Mucosa of descending colon (tissue), 3 donors: ENCODE results near the gene RNU2-1. TPM values are rescaled to one million over a fixed set of nuclear protein-coding genes. Genes with fewer than 3 reads are reported as not detected.

Source experiments
- ATAC-seq: fragments of 200-7000 bp; cut with Tn5 transposase; one replicate; pipeline ENCODE4 v1.9.1; 2020; ENCODE audit warnings: mild to moderate bottlenecking, moderate library complexity
- DNase-seq, 3 donors: peaks; one replicate each; pipeline ENCODE4 v3.0.0-alpha.2; 2020
- H3K36me3 ChIP-seq: fragments of 200-600 bp; one replicate; pipeline ENCODE4 v1.8.0; 2021; ENCODE audit warnings: low read depth, mild to moderate bottlenecking
- H3K4me1 ChIP-seq: fragments of 200-600 bp; one replicate; pipeline ENCODE4 v1.8.0; 2021; ENCODE audit warnings: low read depth, mild to moderate bottlenecking
- H3K4me3 ChIP-seq: fragments of 200-600 bp; one replicate; pipeline ENCODE4 v1.8.0; 2021; ENCODE audit warnings: mild to moderate bottlenecking
- H3K9me3 ChIP-seq: fragments of 200-600 bp; one replicate; pipeline ENCODE4 v1.8.0; 2021; ENCODE audit warnings: mild to moderate bottlenecking
- intact Hi-C, 2 donors: fragments of 100-400 bp; cut with DNase I in 1 of 2; cut with micrococcal nuclease in 1 of 2; formaldehyde crosslinking; loops; one replicate each; pipeline versions ENCODE4 v1.11.0 to v1.11.1; 2022; cut with DNase I, micrococcal nuclease
- total RNA-seq, 3 donors: library from RNA; stranded (reverse); fragmentation: NEBNext Ultra II Directional in 2 of 3; extraction: Animal tissue kit (Norgen Biotek cat#: 25700) in 2 of 3; gene quantifications; one replicate each; pipeline versions ENCODE4 v1.2.1 to v1.2.4, GENCODE V29; 2021 to 2023
- TF ChIP-seq, protein P1 (sequence below): fragments of 200-600 bp; IDR thresholded peaks from one replicate; pipeline ENCODE4 v1.8.0; 2022; ENCODE audit warnings: antibody characterized with exemption, mild to moderate bottlenecking
- donor health status: DM: no; HTN: no; CAD: no; lungs with moderate emphysema.
- donor health status: DM: no; HTN: no; CAD: no.
- donor health status: DM: no; HTN: yes; CAD: no.

RNU2-1 gene
- total RNA-seq, 3 donors from 2014 or later: 3,750 to 8,379 (median 4,134) TPM

DNA sequence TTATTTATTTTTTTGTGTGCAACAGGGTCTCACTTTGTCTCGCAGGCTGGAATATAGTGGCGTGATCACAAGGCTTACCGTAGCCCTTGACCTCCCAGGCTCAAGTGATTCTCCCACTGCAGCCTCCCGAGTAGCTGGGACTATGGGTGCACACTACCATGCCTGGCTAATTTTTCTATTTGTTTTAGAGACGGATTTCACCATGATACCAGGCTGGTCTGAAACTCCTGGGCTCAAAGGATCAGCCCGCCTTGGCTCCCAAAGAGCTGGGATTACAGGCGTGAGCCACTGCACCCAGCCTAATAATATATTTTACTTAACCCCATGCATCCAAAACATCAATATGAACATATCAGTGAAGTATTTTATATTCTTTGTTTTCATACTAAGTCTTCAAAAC, 7.4 kb downstream of the RNU2-1 start:
- TF ChIP-seq, protein P1, sequence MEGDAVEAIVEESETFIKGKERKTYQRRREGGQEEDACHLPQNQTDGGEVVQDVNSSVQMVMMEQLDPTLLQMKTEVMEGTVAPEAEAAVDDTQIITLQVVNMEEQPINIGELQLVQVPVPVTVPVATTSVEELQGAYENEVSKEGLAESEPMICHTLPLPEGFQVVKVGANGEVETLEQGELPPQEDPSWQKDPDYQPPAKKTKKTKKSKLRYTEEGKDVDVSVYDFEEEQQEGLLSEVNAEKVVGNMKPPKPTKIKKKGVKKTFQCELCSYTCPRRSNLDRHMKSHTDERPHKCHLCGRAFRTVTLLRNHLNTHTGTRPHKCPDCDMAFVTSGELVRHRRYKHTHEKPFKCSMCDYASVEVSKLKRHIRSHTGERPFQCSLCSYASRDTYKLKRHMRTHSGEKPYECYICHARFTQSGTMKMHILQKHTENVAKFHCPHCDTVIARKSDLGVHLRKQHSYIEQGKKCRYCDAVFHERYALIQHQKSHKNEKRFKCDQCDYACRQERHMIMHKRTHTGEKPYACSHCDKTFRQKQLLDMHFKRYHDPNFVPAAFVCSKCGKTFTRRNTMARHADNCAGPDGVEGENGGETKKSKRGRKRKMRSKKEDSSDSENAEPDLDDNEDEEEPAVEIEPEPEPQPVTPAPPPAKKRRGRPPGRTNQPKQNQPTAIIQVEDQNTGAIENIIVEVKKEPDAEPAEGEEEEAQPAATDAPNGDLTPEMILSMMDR: no peak

DNA sequence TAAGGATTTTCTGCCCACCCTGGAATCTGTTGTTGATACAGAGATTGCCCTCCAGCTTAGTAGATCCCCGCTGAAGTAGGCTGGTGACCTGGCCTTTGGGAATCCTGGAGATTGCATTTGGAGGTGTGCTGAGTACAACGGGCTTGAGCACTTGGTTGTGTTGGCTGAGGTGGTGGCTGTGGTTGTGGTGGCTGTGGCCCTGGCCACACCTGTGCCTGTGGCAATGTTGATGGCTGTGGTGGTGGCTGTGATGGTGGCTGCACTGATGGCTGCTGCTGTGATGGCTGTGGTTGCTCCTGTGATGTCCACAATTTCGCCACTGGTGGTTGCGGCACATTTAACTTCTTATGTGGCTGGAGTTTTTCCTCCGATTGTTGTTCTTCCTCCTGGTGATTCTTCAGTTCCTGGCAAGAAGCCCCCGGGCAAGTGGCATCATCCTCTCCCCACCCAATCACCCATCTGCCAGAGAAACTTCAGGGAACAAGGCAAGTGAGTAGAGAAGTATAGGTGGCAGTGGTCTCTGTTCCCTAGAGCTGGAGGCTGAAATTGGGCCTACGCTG, 9.6 kb downstream of the RNU2-1 start:
- intact Hi-C loops: no loop called here
- no peaks in the 10 kb centered on the region for H3K9me3 ChIP-seq
- no peak for ATAC-seq
- H3K4me1 ChIP-seq: no peaks in the 10 kb centered on the region
- no peak for DNase-seq
- TF ChIP-seq, protein P1: no peak
- no peak overlapping the region for H3K4me3 ChIP-seq
- no peaks in the 10 kb centered on the region for H3K36me3 ChIP-seq

More for the DNA sequence above, 7.4 kb downstream of the RNU2-1 start:
- Histone ChIP-seq H3K9me3 (no peaks in the 10 kb centered on the region), H3K36me3 (no peaks in the 10 kb centered on the region), H3K4me1 (no peaks in the 10 kb centered on the region), H3K4me3 (no peak overlapping the region)
- no peak for ATAC-seq
- no peak for DNase-seq
- intact Hi-C loops: no loop called here

DNA sequence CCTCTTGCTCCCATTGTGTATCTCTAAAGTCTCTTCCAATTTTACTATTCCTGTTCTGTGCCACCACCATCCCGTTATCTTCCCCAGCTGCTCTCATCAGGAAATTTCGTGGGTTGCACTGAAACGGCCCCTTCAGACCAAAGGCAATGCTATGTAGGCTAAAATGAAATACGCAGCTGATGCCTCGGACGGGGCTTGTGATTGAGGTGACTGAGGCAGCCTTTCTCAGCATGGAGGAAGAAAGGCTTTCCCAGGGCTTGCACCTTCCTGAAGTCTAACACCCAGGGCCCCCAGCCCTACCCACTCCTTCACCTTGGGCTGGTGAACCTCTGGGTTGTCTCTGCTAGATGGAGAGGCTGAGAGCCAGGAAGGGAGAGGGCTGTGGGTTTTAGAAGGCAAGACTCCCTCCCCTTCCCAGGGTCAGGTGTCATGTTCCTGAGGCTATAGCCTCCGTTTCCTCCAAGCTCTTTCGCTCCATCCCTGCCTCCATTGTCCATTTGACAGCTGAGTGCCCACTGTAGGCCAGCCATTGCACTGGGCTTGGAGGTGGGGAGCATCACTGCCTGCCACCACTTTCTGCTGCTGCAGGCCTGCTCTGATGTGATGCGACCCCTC, 13.2 kb downstream of the RNU2-1 start:
- TF ChIP-seq, protein P1: no peak
- DNase-seq: no peak
- intact Hi-C loops: no loop called here
- no peaks in the 10 kb centered on the region for H3K4me1 ChIP-seq
- ATAC-seq: no peak
- H3K4me3 ChIP-seq: no peak overlapping the region
- H3K9me3 ChIP-seq: no peaks in the 10 kb centered on the region
- H3K36me3 ChIP-seq: no peaks in the 10 kb centered on the region

DNA sequence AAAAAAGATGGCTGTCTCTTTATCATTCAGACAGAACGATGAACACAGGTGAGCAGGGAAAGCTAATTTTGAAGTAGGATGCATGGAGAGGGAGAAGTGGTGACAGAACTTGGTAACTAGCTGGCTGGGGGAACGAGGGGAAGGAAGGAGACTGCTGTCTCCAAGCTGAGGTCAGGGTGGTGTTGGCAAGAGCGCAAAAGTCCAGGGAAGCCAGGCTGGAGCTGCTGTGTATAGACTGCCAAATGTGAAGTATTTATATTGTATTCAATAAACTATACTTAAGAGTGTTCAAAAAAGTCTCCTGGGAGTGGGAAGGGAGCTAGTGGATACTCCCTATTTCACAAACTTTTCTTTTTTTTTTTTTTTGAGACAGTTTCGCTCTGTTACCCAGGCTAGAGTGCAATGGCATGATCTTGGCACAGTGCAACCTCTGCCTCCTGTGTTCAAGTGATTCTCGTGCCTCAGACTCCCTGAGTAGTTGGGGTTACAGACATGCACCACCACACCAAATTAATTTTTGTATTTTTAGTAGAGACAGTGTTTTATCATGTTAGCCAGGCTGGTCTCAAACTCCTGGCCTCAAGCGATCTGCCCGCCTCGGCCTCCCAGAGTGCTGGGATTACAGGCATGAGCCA, 13.9 kb downstream of the RNU2-1 start:
- DNase-seq (no peak), ATAC-seq (no peak)
- no peaks in the 10 kb centered on the region for H3K36me3 ChIP-seq

DNA sequence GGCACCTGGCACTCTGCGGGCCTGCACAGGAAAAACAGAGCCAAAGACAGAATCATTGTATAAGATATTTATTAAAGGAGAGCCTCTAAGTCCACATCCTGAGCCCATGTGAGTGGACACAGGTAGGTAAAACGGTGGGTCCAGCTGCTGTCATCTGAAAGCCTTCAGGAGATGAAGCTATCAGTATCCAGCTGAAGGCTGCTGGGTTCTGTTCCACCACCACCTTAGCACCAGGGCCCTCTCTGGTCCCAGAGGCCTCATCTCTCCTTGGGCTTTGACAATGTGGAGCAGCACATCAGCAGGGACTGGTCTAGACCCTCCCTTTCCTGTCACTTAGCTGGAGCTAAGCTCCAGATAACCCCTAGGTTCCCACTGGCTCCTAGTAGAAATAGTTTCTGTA, 14.8 kb downstream of the RNU2-1 start:
- TF ChIP-seq, protein P1: no peak
- intact Hi-C loops: no loop called here
- no peak overlapping the region for H3K4me3 ChIP-seq
- no peaks in the 10 kb centered on the region for H3K36me3 ChIP-seq
- ATAC-seq (no peak), DNase-seq (no peak)
- no peaks in the 10 kb centered on the region for H3K9me3 ChIP-seq
- no peaks in the 10 kb centered on the region for H3K4me1 ChIP-seq

More for the DNA sequence above, 13.9 kb downstream of the RNU2-1 start:
- H3K9me3 ChIP-seq: no peaks in the 10 kb centered on the region
- H3K4me3 ChIP-seq: no peak overlapping the region
- no peaks in the 10 kb centered on the region for H3K4me1 ChIP-seq
- TF ChIP-seq, protein P1: no peak
- intact Hi-C loops: no loop called here
